NAMALWA (cell line): ENCODE data around the gene RHBDD2.
"Not testable (repeated sequence)": the region's sequence is repeated elsewhere in the genome, so short reads cannot be mapped to it uniquely, and the experiment has no call there.

Source experiments
- DNase-seq: peaks from one replicate; pipeline ENCODE4 v3.0.0-alpha.2; 2015; ENCODE audit warnings: low spot score

The RHBDD2 gene

DNA sequence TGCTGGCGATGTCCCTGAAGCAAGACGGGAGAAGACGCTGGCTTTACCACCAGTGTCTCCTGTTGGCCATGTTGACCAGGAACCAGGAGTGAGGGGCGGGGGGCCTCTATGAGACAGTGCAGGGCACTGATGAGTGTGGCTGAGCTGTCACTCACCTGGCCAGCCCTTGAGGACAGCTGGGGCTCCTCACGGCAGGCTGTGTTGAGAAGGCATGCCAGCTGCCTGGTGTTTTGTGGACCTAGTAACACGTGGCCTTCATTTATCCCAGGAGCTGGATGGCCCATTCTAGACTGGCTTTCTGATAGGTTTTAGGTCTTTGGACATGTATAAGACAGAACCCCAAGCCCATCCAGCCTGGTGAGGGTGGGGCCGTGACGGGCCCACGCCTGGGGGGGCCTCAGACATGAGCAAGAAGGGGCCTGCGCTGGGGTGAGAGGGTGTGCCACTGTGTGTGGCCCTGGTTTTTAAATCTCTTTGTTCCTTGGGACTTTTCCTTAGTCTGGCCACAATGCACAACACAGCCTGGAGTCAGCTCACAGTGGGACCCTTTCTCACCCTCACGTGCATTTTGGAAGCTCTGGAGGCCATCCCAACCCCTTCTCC, 10.5 kb downstream of the RHBDD2 start:
- DNase-seq: no peak

DNA sequence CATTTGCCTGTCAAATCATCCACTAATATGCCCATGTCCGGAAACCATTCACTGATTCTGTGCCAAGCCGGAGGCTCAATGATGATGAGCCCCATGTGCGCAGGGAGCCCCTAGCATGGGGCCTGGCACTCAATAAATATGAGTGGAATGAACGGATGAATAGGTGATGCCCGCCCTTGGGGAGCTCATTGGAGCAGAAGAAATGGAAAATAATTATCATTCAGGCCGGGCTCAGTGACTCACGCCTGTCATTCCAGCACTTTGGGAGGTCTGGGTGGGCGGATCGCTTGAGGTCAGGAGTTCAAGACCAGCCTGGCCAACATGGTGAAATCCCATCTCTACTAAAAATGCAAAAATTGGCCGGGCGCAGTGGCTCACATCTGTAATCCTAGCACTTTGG, 11.0 kb downstream of the RHBDD2 start:
- DNase-seq: no peak

DNA sequence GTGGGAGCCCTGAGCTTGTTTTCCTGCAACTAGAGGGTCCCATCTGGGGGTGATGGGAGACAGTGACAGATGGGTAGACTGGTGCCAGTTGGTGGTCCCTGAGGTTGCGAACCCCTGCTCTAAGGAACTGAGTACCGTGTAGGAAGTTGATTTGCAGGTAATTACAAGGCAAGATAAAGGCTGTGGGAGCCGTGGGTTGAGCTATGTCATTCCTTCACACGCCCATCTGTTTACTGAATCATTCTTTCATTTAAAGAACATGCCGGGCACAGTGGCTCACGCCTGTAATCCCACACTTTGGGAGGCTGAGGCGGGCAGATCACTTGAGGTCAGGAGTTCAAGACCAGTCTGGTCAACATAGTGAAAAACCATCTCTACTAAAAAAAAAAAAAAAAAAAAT, 12.4 kb downstream of the RHBDD2 start:
- DNase-seq: not testable (repeated sequence)

DNA sequence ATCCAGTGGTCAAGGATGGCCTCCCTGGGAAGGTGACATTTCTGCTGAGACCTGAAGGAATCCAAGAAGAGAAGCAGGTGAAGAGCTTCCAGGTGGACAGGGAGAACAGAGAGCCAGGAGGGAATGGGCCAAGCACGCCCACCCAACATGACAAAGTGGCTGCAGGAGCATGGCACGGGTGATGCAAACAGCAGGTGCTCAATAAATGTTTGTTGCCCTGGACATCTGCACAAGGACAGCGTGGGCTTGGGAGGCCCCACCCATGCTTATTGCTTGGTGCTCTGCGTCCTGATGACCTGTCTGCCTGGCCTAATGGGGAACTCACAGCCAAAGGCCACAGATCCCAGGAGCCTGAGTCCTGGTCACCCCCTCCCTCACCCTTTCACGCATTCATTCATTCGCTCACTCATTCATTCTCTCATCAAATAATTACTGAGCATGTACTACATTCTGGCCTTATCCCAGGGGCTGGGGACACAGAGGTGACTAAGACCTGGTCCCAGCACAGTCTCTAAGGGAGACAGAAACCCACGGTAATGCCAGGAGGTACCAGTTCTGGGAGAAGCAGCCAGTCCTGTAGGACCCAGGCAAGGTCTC, 13.1 kb downstream of the RHBDD2 start:
- DNase-seq: no peak

DNA sequence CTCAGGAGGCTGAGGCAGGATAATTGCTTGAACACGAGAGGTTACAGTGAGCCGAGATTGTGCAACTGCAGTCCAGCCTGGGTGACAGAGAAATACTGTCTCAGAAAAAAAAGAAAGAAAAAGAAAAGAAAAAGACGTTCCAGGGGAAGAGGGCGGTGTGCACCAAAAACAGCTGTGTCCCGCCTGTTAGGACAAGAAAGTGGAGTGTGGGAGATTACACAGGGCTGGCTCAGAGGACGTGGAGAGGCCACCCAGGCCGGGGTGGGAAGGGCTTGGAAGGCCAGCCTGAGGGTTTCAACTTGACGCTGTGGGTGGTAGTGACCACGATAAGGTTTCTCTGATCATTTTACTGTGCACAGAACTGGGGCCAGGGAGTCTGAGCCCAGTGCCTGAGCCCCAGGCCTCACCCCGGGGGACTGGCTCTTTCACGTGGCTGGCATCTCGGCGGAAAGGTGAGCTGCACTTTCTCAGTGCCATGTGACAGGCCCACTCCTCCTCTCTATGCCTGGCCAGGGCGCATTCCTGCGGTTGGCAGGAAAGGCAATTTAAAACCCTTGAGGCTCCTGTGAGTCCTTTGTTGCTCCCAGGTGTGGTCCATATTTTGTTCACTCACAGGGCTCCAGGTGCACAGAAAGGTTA, 13.9 kb downstream of the RHBDD2 start:
- no peak for DNase-seq

DNA sequence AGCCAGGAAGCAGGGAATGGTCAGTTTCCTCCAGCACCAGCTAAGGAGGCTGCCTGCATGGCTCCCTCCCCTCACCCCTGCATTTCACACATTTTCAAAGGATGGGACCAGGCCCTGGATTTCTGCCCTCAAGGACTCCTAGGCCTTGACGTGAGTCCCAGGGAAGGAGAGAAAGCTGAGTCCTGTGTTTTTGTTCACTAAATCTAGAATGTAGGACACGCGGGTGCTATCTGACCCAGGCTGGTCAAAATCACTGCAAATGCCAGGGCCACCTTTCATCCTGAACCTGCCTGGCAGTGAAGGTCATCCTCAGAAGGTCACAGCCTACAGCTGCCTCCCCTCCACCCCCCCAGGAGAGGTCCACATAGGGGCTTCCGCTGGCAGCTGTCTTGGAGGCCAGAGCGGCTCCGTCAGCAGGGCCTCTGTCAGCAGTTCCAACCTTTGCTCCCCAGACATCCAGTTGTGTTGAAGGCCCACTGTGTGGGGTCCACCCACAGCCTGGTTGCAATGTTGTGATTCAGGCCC, 18.0 kb downstream of the RHBDD2 start:
- DNase-seq: no peak

DNA sequence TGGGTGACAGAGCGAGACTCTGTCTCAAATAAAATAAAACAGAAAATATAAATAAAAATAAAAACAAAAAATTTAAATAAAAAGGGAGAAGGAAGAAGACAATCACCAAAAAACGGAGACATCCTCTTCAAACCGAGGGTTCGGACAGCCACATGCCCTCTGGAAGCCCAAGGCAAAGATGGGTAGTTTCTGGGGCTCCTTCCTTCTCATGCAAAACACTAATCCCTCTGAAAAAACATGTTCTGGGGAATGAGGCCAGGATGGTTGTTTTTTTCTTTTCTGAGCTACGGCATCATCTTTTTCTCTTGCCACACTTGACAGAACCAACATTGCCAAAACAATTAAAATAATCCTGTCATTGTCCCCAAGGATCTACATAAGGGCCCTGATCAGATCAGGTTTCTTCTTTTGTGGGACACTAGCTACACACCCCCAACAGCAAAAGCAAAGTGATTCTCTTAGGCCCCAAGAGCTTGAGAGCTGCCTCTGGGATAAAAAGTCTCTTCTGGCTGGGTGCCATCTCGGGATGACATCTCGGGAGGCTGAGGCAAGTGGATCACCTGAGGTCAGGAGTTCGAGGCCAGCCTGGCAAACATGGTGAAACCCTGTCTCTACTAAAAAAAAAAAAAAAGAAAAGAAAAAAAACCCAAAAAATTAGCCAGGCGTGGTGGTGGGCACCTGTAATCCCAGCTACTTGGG, 21.9 kb downstream of the RHBDD2 start:
- no peak for DNase-seq

DNA sequence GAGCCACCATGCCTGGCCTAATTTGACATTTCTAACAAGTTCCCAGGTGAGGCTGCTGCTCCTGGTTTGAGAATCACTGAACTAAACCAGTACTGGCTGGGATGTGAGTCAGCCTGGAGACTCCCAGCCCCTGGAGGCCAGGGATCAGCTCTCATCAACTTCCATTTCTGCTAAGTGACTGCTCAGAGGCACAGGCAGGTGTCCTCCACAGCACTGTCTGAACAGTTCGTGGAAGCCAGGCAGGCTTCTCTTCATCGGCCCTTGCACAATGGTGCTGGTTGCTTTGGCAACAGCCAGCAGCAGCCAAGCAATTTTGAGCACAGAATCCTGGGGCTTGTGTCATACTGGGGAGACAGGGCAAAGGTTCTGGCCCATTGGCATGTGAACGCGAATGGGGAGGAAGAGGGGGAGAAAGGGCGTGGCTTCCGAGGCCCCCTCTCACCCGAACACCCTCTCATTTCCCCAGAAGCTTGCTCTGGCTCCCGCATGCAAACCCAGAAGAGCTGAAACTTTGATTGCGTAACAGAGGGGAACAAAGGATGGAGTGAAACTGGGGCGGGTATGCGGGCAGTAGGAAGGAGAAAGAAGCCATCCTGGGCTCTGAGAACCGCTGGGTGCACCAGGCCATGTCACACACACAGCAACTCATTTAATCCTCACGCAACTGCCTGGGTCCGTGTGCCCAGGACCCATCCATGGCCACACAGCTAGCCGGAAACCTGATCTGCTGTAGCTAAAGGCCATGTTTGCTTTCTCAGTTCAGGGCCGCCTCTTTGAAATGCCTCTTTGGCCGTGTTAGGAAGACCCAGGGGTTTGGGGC, 27.2 kb downstream of the RHBDD2 start:
- peak; percentile 29 for DNase-seq

DNA sequence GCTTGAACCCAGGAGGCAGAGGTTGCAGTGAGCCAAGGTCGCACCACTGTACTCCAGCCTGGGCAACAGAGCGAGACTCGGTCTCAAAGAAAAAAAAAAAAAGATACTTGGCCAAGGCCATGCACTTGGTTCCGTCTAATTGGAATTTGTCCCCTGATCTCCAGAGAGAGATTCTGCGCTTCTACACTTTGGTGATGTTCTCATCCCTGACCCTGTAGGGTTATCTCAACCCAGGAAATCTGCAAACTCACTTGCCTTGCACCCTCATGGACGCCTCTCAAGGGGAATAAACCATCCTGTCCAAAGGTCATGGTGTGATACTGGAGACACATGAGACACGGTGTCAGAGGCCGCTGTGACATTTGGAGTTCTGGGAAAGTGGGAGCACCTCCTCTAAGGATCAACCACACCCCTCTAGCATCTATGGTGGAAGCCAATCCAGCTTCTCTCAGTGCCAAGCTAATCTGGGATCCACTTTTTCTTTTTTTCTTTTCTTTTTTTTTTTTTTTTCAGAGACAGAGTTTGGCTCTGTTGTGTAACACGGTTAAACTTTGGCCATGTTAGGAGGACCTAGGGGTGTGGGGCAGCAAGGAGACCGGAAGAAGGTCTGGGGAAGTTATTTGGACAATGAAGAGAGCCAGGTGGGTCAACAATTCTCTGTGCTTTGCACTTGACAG, 28.3 kb downstream of the RHBDD2 start:
- no peak for DNase-seq

DNA sequence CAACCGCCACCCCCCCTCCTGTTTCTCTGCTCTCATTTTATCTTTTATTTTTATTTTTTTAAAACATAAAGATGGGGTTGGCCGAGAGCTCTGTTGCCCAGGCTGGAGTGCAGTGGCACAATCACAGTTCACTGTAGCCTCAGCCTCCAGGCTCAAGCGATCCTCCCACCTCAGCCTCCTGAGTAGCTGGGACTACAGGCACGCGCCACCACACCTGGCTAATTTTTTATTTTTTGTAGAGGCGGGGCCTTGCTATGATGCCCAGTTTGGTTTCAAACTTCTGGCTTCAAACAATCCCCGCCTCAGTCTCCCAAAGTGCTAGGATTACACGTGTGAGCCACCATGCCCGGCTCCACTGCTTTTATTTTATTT, 28.8 kb downstream of the RHBDD2 start:
- not testable (repeated sequence) for DNase-seq

DNA sequence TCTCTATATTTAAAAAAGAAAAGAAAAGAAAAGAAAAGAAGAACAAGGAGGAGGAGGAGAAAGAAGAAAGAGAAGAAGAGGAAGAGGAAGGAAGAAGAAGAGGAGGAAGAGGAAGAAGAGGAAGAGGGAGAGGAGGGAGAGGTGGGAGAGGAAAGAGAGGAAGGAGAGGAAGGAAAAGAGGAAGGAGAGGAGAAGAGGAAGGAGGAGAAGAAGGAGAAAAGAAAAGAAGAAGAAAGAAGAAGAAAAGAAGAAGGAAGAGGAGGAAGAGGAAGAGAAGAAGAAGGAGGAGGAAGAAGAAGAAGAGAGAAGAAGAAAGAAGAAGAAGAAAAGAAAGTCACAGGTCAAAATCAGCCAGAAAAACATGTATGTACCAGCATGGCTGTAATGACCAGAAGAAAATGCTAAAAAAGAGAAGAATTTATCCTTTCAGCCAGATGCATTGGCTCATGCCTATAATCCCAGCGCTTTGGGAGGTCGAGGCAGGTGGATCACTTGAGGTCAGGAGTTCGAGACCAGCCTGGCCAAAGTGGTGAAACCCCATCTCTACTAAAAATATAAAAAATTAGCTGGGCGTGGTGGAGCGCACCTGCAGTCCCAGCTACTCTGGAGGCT, 30.8 kb downstream of the RHBDD2 start:
- no peak for DNase-seq

DNA sequence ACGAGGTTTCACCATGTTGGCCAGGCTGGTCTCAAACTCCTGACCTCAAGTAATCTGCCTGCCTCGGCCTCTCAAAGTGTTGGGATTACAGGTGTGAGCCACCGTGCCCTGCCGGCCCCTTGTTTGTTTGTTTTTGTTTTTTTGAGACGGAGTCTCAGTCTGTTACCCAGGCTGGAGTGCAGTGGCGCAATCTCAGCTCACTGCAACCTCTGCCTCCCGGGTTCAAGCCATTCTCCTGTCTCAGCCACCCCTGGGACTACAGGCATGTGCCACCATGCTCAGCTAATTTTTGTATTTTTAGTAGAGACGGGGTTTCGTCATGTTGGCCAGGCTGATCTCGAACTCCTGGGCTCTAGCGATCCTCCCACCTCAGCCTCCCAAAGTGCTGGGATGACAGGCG, 32.4 kb downstream of the RHBDD2 start:
- not testable (repeated sequence) for DNase-seq

DNA sequence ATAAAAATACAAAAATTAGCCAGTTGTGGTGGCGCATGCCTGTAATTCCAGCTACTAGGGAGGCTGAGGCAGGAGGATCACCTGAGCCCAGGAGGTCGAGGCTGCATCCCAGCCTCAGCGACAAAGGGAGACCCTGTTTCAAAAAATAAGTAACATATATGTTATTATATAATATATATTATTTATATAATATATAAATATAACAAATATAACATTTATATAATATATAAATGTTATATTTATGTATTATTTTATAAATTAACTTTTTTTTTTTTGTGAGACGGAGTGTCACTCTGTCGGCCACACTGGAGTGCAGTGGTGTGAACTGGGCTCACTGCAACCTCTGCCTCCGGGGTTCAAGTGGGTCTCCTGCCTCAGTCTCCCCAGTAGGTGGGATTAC, 34.6 kb downstream of the RHBDD2 start:
- DNase-seq: no peak

DNA sequence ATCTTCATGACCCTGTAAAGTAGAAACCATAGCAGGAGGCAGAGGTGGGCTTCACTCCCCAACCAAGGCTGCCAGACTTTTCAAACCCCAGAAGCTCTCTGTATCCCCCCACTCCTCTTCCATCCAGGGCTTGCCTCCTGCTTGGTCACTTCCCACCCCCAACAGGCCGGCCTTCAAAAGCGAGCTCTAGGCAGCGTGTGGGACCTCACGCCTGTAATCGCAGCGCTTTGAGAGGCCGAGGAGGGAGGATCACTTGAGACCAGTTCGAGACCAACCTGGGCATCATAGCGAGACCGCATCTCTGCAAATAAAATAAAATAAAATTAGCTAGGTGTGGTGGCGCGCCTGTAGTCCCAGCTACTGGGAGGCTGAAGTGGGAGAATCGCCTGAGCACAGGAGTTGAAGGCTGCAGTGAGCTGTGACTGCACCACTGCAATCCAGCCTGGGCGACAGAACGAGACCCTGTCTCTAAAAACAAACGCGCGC, 35.4 kb downstream of the RHBDD2 start:
- no peak for DNase-seq

DNA sequence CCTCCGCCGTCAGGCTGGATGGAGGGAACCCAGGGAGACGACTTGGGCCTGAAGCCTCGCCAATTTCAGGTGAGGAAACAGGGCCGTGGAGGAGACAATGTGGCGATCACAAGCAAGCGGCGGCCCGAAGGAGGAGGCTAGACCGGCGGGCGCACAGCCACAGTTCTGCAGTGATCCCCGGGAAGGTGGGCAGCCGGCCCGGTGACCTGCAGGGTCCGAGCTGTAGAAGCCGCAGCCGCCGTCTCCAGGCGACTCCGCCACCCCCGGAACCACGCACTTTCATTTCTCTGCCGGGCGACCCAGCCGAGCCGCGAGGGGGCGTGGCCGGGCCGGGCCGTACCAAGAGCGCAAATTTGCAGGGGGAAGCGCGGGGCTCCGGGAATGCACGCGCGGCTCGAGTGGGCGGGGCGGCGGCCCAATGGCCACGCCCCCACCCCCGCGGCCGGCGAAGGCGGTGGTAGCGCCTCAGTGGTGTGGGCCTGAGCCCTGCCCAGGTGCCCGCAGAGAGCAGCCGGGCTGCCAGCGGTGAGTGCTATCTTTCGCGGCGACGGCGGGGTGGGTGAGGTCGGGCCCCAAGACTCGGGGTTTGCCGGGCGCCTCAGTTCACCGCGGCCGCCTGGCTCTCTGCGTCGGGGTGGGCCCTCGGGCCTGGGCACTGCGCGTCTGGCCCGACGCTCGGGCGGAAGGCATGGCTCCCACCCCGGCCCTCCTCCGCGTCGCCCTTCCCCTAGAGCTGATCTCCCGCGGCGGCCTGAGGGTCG, 36.0 kb downstream of the RHBDD2 start, which contains the start of gene POR:
POR (plus strand) TSS at position 501 of the 761 bp plus-strand sequence. CDS start 38,847 bp downstream, outside the sequence.
- DNase-seq: peak; percentile 98

DNA sequence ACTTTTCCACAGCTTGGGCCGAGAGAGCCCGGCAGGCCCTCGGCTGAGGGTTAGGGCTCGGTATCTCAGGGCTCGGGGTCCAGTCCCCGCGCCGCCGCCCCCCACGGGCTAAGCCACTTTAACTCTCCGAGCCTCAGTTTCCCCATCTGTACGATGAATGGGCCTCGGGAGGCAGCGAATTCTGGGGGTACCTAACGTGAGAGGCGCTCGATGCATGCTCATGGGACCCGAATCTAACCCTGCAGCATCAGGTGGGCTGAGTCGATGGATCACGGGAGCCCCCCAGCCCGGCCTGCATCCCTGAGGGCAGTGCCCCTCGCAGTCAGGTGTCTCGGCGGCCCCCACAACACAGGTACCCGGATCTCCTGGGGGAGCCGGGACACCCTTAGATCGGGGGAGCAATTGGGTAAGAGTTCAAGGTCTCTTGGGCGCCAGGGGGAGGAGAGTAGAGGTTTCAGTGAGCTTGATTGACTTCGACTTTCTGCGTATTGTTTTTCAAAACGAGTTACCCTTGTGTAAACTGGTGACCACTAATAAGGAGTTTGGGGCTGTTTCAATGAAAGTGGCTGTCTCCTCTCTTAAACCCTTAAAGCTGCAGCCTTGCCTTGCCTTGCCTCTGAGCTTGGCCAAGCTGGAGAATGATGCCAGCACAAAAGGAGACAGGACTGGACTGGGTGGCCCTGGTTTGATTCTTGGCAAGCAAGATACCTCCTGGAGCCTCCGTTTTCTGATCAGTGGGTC, 36.8 kb downstream of the RHBDD2 start:
- DNase-seq: peak; percentile 63

DNA sequence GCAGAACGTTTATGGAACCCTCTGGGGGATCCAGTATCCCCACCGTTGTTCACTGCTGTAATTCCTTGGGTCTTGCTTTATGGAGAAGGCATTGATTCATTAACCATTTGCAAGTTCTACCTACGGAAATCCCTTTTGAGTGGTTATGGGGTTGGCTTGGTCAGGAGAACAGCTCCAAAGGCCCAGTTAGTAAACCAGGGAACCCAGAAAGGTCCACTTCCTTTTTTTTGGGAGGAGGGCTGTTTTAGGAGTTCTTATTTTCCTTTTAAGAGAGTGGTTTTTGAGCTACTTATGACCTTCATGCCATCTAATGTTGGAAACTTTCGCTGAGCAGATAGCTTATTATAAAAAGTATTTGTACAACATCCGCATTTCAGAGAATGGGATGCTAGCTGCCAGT, 37.4 kb downstream of the RHBDD2 start:
- DNase-seq: no peak

DNA sequence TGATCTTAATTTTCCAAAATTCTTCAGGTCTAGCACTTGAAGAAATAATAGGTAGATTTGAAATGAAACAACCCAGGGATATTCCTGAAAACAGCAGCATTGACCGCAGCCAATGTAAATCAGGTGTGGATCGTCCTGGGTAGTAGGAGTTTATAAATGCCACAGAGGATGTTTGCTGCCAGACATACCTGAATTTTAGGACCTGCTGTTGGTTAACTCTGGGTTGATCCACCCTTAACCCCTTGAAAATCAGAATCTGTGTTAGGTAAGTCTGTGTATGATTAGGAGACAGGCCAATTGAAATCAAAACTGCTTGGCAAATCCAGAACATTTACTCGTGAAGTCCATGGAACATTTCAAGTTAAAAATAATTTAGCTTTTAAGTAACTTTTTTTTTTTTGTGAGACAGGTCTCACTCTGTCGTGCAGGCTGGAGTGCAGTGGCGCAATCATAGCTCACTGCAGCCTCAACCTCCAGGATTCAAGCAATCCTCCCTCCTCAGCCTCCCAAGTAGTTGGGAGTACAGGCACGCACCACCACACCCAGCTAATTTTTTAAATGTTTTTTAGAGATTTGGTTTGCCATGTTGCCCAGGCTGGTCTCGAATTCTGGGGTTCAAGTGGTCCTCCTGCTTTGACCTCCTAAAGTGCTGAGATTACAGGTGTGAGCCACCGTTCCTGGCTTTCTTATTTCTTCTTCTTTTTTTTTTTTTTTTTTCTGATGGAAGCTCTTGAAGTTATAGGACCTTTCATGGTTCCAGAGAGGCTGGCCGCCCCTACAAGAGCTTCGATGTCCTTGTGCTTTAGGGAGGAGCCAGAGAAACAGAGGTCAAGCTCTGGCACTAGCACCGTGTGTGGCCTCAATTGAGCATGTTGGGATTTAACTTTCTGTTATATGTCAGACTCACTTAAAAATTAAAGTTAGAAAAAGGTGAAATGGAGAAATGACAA, 38.1 kb downstream of the RHBDD2 start:
- no peak for DNase-seq
